ENCODE measurements around the gene ATG4D.
"Not testable (repeated sequence)": the region's sequence is repeated elsewhere in the genome, so short reads cannot be mapped to it uniquely, and the experiment has no call there.

Gene ATG4D

GRCh38 chr19:10549733-10550132 is 6.0 kb downstream of the ATG4D start:
- TF ChIP-seq CTCF (IDR thresholded peaks at IDR 0.05), result no peak
- Histone ChIP-seq H2AFZ (no peak overlapping the region), H3K27ac (no peak overlapping the region), H3K79me2 (peaks cover 5% of the 10 kb centered on the region), H3K9me3 (ENCODE audit: control insufficient read depth, low read length) (no peaks in the 10 kb centered on the region), H3K4me1 (peaks cover 4% of the 10 kb centered on the region), H3K4me3 (ENCODE audit: low read depth, low read length) (no peak overlapping the region), H3K4me2 (ENCODE audit: low read length) (no peak overlapping the region), H3K36me3 (ENCODE audit: control insufficient read depth, insufficient read depth, low read length) (no peaks in the 10 kb centered on the region), H3K9ac (no peak overlapping the region), H3K27me3 (ENCODE audit: control insufficient read depth, insufficient read depth, low read length) (no peaks in the 10 kb centered on the region)

- Histone ChIP-seq H3K36me3 (ENCODE audit: control insufficient read depth, insufficient read depth, low read length) (no peaks in the 10 kb centered on the region), H3K9me3 (ENCODE audit: control insufficient read depth, low read length) (no peaks in the 10 kb centered on the region), H2AFZ (no peak overlapping the region), H3K9ac (no peak overlapping the region), H3K4me1 (no peaks in the 10 kb centered on the region), H3K4me2 (ENCODE audit: low read length) (no peak overlapping the region), H3K27ac (no peak overlapping the region), H3K27me3 (ENCODE audit: control insufficient read depth, insufficient read depth, low read length) (no peaks in the 10 kb centered on the region), H3K79me2 (peaks cover 2% of the 10 kb centered on the region), H3K4me3 (ENCODE audit: low read depth, low read length) (no peak overlapping the region)
- TF ChIP-seq CTCF (IDR thresholded peaks at IDR 0.05), result no peak
Measured at GRCh38 chr19:10550336-10550735, 6.6 kb downstream of the ATG4D start.

- not testable (repeated sequence) for H3K36me3 ChIP-seq (ENCODE audit: control insufficient read depth, insufficient read depth, low read length); H3K27ac ChIP-seq; H3K79me2 ChIP-seq; H3K4me1 ChIP-seq; H2AFZ ChIP-seq; H3K9ac ChIP-seq; H3K9me3 ChIP-seq (ENCODE audit: control insufficient read depth, low read length); H3K4me3 ChIP-seq (ENCODE audit: low read depth, low read length); H3K4me2 ChIP-seq (ENCODE audit: low read length); H3K27me3 ChIP-seq (ENCODE audit: control insufficient read depth, insufficient read depth, low read length)
Measured at GRCh38 chr19:10551006-10551405, 7.3 kb downstream of the ATG4D start.

GRCh38 chr19:10551698-10552301 is 8.1 kb downstream of the ATG4D start:
- no peak overlapping the region for H3K27ac ChIP-seq
- no peaks in the 10 kb centered on the region for H3K27me3 ChIP-seq (ENCODE audit: control insufficient read depth, insufficient read depth, low read length)
- H3K4me1 ChIP-seq, result no peaks in the 10 kb centered on the region
- H3K9ac ChIP-seq, result no peak overlapping the region
- H3K36me3 ChIP-seq (ENCODE audit: control insufficient read depth, insufficient read depth, low read length), result no peaks in the 10 kb centered on the region
- no peak overlapping the region for H3K4me3 ChIP-seq (ENCODE audit: low read depth, low read length)
- H3K4me2 ChIP-seq (ENCODE audit: low read length), result no peak overlapping the region
- peaks cover 2% of the 10 kb centered on the region for H3K79me2 ChIP-seq
- H2AFZ ChIP-seq, result no peak overlapping the region
- TF ChIP-seq CTCF (IDR thresholded peaks at IDR 0.05), result peak; percentile 10
- no peaks in the 10 kb centered on the region for H3K9me3 ChIP-seq (ENCODE audit: control insufficient read depth, low read length)

GRCh38 chr19:10552510-10553053 is 8.9 kb downstream of the ATG4D start:
- Histone ChIP-seq H2AFZ (no peak overlapping the region), H3K9me3 (ENCODE audit: control insufficient read depth, low read length) (no peaks in the 10 kb centered on the region), H3K79me2 (no peaks in the 10 kb centered on the region), H3K36me3 (ENCODE audit: control insufficient read depth, insufficient read depth, low read length) (no peaks in the 10 kb centered on the region), H3K4me3 (ENCODE audit: low read depth, low read length) (no peak overlapping the region), H3K27me3 (ENCODE audit: control insufficient read depth, insufficient read depth, low read length) (no peaks in the 10 kb centered on the region), H3K4me1 (no peaks in the 10 kb centered on the region), H3K27ac (no peak overlapping the region), H3K4me2 (ENCODE audit: low read length) (no peak overlapping the region), H3K9ac (no peak overlapping the region)
- no peak for TF ChIP-seq CTCF (IDR thresholded peaks at IDR 0.05)
